GM12873 (cell line): ENCODE data around the gene CIBAR2.

Experiments used
- CTCF ChIP-seq: IDR thresholded peaks from 2 replicates; pipeline ENCODE4 v1.5.1; 2012; ENCODE audit warnings: low read depth, mild to moderate bottlenecking, moderate library complexity, low read length, control low read depth; ENCODE audit not compliant: insufficient read depth; ENCODE audit errors: missing control alignments

CIBAR2 gene

GRCh38 chr16:85142129-85142513 is 29.8 kb upstream of the CIBAR2 start:
- no peak for TF ChIP-seq CTCF

DNA sequence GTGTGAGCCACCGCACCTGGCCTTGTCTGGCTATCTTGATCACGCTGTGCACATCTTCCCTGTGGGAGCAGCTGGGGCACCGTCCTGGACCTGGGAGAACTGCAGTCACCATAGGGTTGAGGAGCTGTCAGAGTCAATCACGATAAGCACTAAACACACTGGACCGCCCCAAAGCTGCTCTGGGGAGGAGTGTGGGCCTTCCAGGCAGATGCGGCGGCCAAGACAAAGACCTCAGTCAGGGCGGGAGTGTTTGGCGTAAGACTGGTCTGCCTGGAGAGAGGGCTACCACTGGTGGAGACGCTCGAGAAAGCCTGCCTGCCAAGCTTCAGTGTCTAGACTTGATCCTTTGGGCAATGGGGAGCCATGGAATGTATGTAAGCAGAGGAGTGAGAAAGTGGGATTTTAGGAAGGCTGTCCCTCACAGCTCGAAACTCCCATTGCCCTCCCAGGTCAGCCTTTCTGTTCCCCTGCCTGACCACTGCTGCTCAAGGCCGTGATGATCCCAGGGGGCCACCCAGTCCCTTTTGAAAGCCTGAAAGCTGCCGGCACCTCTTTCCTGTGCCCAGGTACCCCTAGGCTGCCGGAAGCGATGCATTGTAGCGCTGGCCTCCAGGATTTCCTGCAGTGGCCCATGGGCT is 29.3 kb upstream of the CIBAR2 start:
- TF ChIP-seq CTCF, result no peak

GRCh38 chr16:85140455-85141012 is 28.3 kb upstream of the CIBAR2 start:
- TF ChIP-seq CTCF, result no peak

DNA sequence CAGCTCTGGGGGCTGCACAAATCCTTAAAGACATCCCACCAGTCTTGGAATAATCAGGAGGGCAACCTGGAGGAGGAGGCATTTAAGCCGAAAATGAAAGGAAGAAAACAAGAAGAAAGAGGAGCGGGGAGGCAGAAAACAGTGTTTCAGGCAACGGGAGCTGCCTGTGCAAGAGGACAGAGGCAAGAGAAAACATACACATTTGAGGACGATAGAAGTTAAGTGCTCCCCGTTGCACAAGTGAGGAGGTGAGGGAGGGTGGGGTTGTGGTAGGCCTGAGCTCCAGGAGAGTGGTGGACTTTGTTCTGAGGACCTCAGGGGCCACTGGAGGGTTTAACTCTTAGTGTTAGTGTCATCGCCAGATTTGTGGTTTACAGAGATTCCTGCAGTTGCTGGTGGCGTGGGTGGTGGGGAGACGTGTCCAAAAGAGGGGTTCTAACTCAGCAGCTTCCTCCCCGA is 27.6 kb upstream of the CIBAR2 start:
- no peak for TF ChIP-seq CTCF

DNA sequence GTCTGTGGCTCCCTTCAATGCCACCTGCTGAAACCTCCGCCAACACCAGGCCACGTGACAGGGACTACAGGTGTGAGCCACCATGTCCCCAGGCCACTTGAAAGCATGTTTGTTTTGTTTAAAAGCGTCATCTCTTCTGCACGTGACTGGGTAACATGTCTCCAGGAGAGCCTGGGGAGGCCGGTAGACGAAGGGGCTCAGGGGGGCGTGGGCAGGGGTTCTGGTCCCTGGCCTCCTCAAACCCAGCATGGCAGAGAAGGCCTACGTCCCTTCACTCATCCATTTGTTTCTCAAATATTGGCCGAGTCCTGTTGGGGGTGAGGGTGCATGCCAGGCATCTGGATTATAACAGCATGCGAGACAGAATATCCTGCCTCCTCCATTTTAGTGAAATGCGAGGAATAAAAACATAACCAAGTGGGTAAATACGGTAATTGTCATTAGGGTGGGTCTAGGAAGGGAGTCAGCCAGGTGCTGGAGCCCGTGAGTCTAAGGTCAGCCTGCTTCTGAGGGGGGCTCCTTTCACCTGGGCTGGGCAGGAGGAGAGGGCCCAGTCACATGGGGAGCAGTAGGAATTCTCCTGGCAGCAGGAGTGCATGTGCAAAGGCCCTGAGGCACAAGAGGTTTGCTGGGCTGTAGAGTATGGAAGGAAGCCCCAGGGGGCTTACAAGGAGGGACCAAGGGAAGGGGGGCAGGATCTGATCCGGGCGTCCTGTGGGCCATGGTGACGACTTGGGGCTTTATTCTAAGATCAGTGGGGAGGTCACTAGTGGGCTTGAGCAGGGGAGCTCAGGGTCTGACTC is 26.8 kb upstream of the CIBAR2 start:
- no peak for TF ChIP-seq CTCF

- no peak for TF ChIP-seq CTCF
Observed at GRCh38 chr16:85138073-85138824, 26.0 kb upstream of the CIBAR2 start.

GRCh38 chr16:85137323-85138072 is 25.2 kb upstream of the CIBAR2 start:
- no peak for TF ChIP-seq CTCF
